Activated gamma-delta T cell treated with anti-CD3 and anti-CD28 coated beads, Interleukin-2, amount 50 U/mL, for 16 hours (primary cell): ENCODE data around the gene IGSF9B.

ENCODE experiments used
- DNase-seq: peaks from one replicate; pipeline ENCODE4 v3.0.0-alpha.2; 2020; ENCODE audit warnings: low read depth

Gene IGSF9B

DNA sequence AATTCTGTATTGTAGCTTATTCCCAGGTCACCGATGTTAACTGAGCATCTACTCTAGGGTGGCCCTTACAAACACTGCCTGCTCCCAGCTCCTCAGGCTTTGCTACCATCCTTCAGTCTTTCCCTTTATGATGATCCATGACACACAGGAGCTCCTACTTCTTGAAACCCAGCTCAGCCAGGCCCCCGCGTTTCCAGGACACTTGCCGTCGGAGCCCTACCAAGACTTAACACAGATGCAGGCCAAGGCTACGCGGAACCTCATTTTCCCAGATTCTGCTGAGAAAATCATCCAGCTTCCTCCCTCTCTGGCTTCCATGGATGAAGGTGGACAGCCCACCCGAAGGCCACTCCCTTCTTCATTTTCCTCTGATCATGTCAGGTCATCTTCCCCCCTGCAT, 18.6 kb downstream of the IGSF9B start:
- no peak for DNase-seq

- DNase-seq, result no peak
Measured at GRCh38 chr11:133937468-133937867, 19.3 kb downstream of the IGSF9B start.

GRCh38 chr11:133937015-133937414, 19.8 kb downstream of the IGSF9B start:
- DNase-seq, result no peak

- no peak for DNase-seq
Measured at GRCh38 chr11:133936592-133936991, 20.2 kb downstream of the IGSF9B start.

GRCh38 chr11:133936136-133936535, 20.6 kb downstream of the IGSF9B start:
- DNase-seq, result no peak

GRCh38 chr11:133935551-133935910, 21.2 kb downstream of the IGSF9B start:
- no peak for DNase-seq

- no peak for DNase-seq
Measured at GRCh38 chr11:133934599-133935550, 21.9 kb downstream of the IGSF9B start.

DNA sequence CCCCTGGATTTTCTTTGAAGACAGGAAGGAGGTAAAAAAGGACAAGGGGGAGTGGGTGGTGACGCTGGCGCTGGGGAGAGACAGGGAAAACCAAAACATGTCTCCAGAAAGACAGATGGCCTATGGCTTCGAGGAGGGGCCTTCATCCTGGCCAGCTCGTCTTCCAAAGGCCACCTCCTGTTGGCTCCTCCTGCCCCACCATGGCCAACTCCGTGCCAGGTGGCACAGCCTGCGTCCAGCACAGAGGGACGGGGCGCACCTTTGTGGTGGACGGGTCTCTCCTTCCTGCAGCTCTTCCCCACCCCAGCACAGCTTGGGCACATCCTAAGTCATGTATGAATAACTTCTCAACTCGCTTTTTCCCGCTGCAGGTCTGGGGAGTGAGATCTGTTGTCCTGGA, 22.7 kb downstream of the IGSF9B start:
- DNase-seq, result no peak

- DNase-seq, result no peak
Measured at GRCh38 chr11:133931449-133932060, 25.2 kb downstream of the IGSF9B start.

DNA sequence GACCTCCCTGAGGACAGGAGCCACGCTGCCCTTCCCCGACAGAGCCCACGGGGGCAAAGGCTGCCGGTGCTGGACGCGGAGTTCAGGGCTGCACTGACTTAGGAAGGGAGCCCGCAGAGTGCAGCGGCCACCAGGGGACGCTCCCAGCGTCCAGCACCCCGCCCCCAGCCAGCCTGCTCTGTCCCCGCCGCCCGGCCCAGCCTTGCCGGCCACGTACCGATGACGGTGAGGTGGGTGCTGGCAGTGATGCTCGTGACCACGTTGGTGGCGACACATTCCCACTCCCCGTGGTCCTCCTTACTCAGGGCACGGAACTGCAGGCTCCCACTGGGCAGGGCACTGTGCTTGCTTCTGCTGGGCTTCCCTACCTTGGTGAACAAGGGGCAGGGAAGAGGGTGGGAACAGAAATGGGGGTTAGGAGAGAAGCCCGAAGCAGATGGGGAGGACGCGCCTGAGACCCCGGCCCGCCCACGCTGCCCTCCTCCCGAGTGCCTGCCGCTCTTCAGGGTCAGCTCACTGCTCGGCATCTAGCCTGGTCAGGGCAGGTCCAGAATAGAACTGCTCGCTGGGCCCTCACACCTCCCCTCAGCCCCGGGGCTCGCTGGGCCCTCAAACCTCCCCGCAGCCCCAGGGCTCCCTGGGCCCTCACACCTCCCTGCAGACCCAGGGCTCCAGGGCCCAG, 25.9 kb downstream of the IGSF9B start:
- DNase-seq, result no peak

GRCh38 chr11:133930053-133930766, 26.6 kb downstream of the IGSF9B start:
- no peak for DNase-seq

DNA sequence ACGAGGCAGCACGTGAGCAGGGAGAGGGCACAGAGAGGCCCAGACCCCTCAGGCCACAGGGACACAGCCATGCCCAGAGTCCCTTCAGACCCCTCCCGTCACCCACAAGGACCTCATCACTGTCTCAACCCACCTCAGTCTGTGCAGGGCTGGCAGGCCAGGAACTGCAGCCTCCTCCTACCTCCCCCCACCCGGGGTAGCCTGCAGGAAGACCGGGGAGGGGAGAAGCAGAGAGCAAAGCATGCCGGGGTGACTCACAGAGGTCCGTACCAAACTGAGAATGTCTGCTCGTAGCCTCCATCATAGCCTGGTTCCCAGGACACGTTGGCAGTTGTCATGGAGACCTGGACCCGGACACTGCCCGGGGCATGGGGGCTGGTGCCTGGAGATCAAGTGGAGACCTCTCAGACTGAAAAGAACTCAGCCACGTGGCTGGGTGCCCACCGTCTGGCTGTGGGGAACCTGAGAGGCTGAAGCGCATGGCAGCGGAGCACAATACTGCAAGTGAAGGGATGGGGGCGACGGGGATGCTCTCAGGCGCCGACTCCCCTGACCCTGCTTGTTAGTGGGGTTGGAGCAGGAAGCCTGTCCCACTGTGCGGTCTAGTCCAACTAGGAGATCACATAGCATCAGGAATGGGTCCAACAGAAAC, 27.2 kb downstream of the IGSF9B start:
- no peak for DNase-seq

- no peak for DNase-seq
Measured at GRCh38 chr11:133928628-133929059, 28.1 kb downstream of the IGSF9B start.

DNA sequence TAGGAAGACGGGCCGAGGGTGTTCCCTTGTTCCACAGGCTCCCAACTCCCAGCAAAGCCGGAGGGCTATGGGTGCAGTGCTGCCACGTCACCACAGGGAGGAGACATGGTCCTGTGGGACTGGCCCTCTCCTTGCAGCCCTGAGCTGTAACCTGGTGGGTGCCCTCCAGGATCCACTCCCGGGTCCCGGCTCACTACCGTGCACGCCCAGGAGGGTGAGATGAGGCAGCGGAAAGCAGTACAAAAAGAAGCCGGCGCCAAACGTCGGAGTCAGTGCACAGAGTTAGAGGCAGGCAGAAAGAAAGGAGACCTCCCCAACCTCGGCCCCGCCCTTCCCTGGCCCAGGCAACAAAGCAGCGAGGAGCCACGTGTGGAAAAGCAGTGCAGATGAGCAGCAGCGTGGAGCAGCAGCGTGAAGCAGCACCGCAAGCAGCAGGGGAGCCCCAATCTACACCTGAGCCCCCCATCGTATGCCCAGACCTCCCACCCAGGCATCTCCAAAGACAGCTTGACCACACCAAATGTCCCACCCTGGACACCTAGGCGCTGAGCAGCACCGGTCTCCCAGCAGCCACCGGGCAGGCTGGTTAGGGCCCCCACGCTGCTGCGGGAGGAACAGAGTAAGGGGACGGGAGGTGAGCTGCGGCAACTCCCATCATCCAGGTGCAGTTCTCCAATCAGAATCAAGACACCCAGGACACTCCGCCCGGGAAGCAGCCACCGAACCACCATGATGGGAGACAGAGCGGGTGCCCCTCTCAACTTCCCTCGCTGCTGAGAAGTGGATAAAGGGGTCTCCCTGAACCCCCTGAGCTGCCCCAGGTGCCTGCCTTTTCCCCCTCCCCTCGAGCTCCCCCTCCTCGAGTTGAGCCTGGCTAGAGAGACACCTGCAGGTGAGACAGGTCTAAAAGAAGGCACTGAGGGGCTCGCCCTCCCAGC, 28.8 kb downstream of the IGSF9B start:
- DNase-seq, result peak; percentile 35

DNA sequence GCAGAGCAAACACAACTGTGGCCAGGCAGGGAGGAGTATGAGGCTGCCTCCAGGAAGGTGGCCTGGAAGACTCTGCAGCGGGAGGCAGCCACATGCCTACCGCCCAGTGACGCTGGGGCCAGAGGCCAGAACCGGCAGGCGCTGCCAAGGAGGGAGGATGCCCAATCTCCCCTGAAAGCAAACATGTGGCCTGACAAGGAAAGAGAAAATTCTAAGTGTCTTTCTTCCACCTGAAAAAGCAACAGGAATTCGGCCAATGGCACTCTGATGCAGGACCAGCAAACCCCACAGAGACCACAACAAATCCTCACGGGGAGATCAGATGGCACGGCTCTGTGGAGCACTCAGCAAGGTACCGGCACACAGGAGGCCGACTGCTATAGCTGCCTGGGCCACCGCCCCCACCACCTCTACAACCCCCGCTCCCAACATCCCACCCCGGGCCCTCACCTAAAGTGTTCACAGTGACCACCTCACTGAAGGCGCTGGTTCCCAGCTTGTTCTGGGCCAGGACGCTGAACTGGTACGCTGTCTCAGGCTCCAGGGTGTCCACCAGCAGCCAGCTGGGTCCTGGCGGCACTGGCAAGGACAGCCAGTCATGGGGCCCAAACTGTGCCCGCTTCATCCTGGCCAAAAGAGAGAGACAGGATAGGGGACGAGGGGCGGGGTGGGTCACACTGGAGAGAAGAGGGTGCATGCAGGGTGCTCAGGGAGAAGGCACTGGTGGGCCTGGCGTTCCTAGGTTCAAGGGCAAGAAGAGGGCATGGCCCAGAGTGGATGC, 30.1 kb downstream of the IGSF9B start:
- no peak for DNase-seq

DNA sequence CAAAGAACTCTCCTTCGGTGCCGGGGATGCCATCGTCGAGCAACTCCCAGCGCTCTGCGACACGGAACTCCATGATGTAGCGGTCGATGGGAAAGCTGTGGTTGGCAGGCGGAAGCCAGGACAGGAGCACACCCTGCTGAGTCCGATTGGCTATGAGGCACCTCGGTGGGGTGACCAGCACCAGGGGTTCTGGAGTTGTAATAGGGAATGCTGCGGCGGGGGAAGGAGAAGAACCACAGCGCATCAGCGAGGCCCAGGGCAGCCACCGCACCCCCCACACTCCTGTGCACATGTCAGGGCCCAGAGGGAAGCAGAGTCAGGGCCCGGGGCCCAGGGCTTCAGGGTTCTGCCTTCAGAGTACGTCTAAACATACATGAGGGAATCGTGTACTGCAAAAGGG, 31.0 kb downstream of the IGSF9B start:
- no peak for DNase-seq

GRCh38 chr11:133924661-133925060, 32.1 kb downstream of the IGSF9B start:
- DNase-seq, result no peak

DNA sequence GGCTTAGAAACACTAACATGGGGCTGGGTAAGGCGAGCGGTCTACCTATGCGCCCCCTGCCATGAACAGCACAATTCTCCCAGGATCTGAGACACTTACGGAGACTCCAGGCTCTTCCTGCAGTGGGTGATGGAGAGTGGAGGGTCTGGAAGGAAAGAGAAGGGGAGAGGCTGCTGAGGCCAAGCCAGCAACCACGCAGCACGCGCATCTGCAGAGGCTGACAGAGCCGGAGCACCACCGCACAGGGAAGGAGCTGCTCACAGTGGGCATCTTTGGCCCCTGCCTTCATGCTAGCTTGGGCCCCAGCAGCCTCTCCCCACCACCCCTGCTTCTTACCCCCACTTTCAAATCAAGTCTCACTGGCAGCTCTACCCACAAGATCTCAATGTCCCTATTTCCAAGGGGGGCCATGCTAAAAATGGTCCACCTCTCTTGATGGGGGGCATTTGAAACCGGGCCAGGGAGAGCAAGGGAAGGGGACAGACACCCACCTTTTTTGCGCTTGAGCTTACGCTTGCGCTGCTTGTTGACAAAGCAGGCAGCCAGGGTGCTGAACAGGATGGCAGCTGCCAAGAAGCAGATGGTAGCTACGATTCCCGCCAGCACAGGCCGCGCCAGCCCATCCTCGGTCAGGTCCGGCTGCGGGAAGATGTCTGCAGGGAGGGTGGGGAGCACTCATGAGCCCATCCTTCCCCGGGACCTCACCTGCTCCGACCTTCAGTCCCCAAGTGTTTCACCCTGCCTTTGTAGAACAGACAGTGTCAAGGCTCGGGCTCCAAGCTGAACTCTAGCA, 34.5 kb downstream of the IGSF9B start:
- DNase-seq, result no peak

- DNase-seq, result no peak
Measured at GRCh38 chr11:133921513-133921912, 35.3 kb downstream of the IGSF9B start.
